ENCODE measurements around the gene CHRNE.

The CHRNE gene

GRCh38 chr17:4901648-4902344, 1.1 kb downstream of the CHRNE start:
- no peak for DNase-seq (ENCODE audit: low read depth, low spot score)
- H3K4me3 ChIP-seq (ENCODE audit: low read depth, low read length): no peak overlapping the region
- no peak for TF ChIP-seq CTCF (IDR thresholded peaks at IDR 0.05; ENCODE audit: insufficient read depth, low read length, missing control alignments)
- CTCF ChIA-PET: interaction anchor here (0.8 to 6.1 kb wide), 12 partner anchors 11 to 335 kb away, joined by 3 to 72 read pairs (median 4); partner anchors contain the start of genes ARRB2, GLTPD2 and VMO1
- POLR2A ChIA-PET: no interaction called here

GRCh38 chr17:4901108-4901647, 1.7 kb downstream of the CHRNE start:
- CTCF ChIA-PET: interaction anchor here (0.9 to 6.1 kb wide), 11 partner anchors 8 to 335 kb away, joined by 3 to 72 read pairs (median 10); partner anchors contain the start of genes ARRB2, GLTPD2 and VMO1
- DNase-seq (ENCODE audit: low read depth, low spot score): no peak
- no peak overlapping the region for H3K4me3 ChIP-seq (ENCODE audit: low read depth, low read length)
- POLR2A ChIA-PET: no interaction called here
- no peak for TF ChIP-seq CTCF (IDR thresholded peaks at IDR 0.05; ENCODE audit: insufficient read depth, low read length, missing control alignments)

- peak overlapping the region; percentile 62 for H3K4me3 ChIP-seq (ENCODE audit: low read depth, low read length)
- ChIA-PET CTCF (interaction anchor here (0.8 to 6.1 kb wide), 10 partner anchors 8 to 334 kb away, joined by 3 to 72 read pairs (median 6); partner anchors contain the start of genes ARRB2, GLTPD2 and VMO1), POLR2A (no interaction called here)
- TF ChIP-seq CTCF (IDR thresholded peaks at IDR 0.05; ENCODE audit: insufficient read depth, low read length, missing control alignments): no peak
- DNase-seq (ENCODE audit: low read depth, low spot score): no peak
Observed at GRCh38 chr17:4900231-4901107, 2.4 kb downstream of the CHRNE start.

- TF ChIP-seq CTCF (IDR thresholded peaks at IDR 0.05; ENCODE audit: insufficient read depth, low read length, missing control alignments): no peak
- ChIA-PET POLR2A (interaction anchor here (0.7 kb wide), 1 partner anchor 190 kb away, joined by 3 read pairs; no protein-coding TSS in a partner anchor), CTCF (interaction anchor here (0.6 to 6.1 kb wide), 9 partner anchors 9 to 190 kb away, joined by 3 to 72 read pairs (median 6); partner anchors contain the start of genes ARRB2, GLTPD2 and VMO1)
- DNase-seq (ENCODE audit: low read depth, low spot score): no peak
- peak within 1 kb of the TSS; percentile 62 for H3K4me3 ChIP-seq (ENCODE audit: low read depth, low read length)
Observed at GRCh38 chr17:4899341-4900230, 3.3 kb downstream of the CHRNE start, which contains the start of gene C17orf107. TSS of gene C17orf107 (plus strand) at chr17:4899536. CDS start at chr17:4899763, 227 bp downstream.

- DNase-seq (ENCODE audit: low read depth, low spot score): no peak
- POLR2A ChIA-PET: no interaction called here
- CTCF ChIA-PET: interaction anchor here (0.6 to 6.1 kb wide), 7 partner anchors 9 to 189 kb away, joined by 3 to 72 read pairs (median 6); partner anchors contain the start of genes ARRB2, GLTPD2 and VMO1
- TF ChIP-seq CTCF (IDR thresholded peaks at IDR 0.05; ENCODE audit: insufficient read depth, low read length, missing control alignments): no peak
- peak overlapping the region; percentile 62 for H3K4me3 ChIP-seq (ENCODE audit: low read depth, low read length)
Observed at GRCh38 chr17:4898927-4899326, 4.0 kb downstream of the CHRNE start.

Data from AG04449 (cell line).